ENCODE data around the gene SYT8. TPM values are rescaled to one million over a fixed set of nuclear protein-coding genes. Genes with fewer than 3 reads are reported as not detected.

SYT8 gene
- total and polyA plus RNA-seq, 12 donors = not detected

GRCh38 chr11:1827095-1827813 is 7.5 kb upstream of the SYT8 start:
- no peak for TF ChIP-seq CTCF (IDR thresholded peaks at IDR 0.05)
- H3K27ac ChIP-seq = peak overlapping the region in 6 of 10 donors; percentile 15 to 45 (median 36)
- no peaks in the 10 kb centered on the region for H3K36me3 ChIP-seq
- H3K27me3 ChIP-seq = peaks cover 0 to 39% (median 12%) of the 10 kb centered on the region in 7 donors
- ATAC-seq (peak; percentile 45 to 81 (median 74)), DNase-seq (peak; percentile 38 to 64)
- no peaks in the 10 kb centered on the region for H3K9me3 ChIP-seq
- intact Hi-C loops (cut with DNase I) = loop anchor here in 2 of 10 donors (5.0 to 10.0 kb wide), 3 partner anchors 52 to 120 kb away; partner anchors contain the start of gene IFITM10 (in 1 of the 2)
- peaks cover 2 to 25% (median 15%) of the 10 kb centered on the region in 9 donors for H3K4me1 ChIP-seq
- no peak overlapping the region for H3K4me3 ChIP-seq
- WGBS, 2 donors = 45 to 50% methylated on average over 27 of the region's 27 CpGs

- H3K9me3 ChIP-seq = no peaks in the 10 kb centered on the region
- peaks cover 0 to 40% (median 12%) of the 10 kb centered on the region in 7 donors for H3K27me3 ChIP-seq
- no peak for TF ChIP-seq CTCF (IDR thresholded peaks at IDR 0.05)
- ATAC-seq (no peak), DNase-seq (peak in 1 of 2 donors; percentile 1)
- H3K27ac ChIP-seq = no peak overlapping the region
- intact Hi-C loops (cut with DNase I) = loop anchor here in 3 of 10 donors (1.0 to 10.0 kb wide), 4 partner anchors 53 to 135 kb away; partner anchors contain the start of gene IFITM10 (in 1 of the 3)
- H3K4me1 ChIP-seq = peaks cover 2 to 31% (median 19%) of the 10 kb centered on the region in 9 donors
- no peak overlapping the region for H3K4me3 ChIP-seq
- no peaks in the 10 kb centered on the region for H3K36me3 ChIP-seq
- 78 to 82% methylated on average over 19 of the region's 19 CpGs for WGBS, 2 donors
Measured at GRCh38 chr11:1827931-1828330, 6.9 kb upstream of the SYT8 start.

- H3K27ac ChIP-seq = no peak overlapping the region
Measured at GRCh38 chr11:1828542-1828941, 6.2 kb upstream of the SYT8 start.

More at GRCh38 chr11:1828542-1828941, 6.2 kb upstream of the SYT8 start:
- no peak for TF ChIP-seq CTCF (IDR thresholded peaks at IDR 0.05)
- intact Hi-C loops (cut with DNase I) = loop anchor here in 3 of 10 donors (1.0 to 10.0 kb wide), 4 partner anchors 54 to 135 kb away; partner anchors contain the start of gene IFITM10 (in 1 of the 3)
- H3K27me3 ChIP-seq = peaks cover 0 to 40% (median 12%) of the 10 kb centered on the region in 7 donors
- WGBS, 2 donors = 80 to 84% methylated on average over 12 of the region's 12 CpGs
- peaks cover 2 to 31% (median 19%) of the 10 kb centered on the region in 9 donors for H3K4me1 ChIP-seq
- no peak overlapping the region for H3K4me3 ChIP-seq
- ATAC-seq = no peak
- H3K36me3 ChIP-seq = no peaks in the 10 kb centered on the region
- DNase-seq = peak in 1 of 2 donors; percentile 1
- H3K9me3 ChIP-seq = no peaks in the 10 kb centered on the region

All from heart right ventricle (tissue), 16 donors.